ENCODE results near the gene RASAL2. TPM values are rescaled to one million over a fixed set of nuclear protein-coding genes. Genes with fewer than 3 reads are reported as not detected.

The RASAL2 gene
- total and polyA plus RNA-seq, 2 of the 4 experiments (the other 2 are of a cell fraction) = 13.1 to 20.6 TPM

GRCh38 chr1:178263341-178263740, 169.4 kb downstream of the RASAL2 start:
- H2BK20ac ChIP-seq (ENCODE audit: low read depth, low read length) = no peak overlapping the region
- no peak overlapping the region for H3K23ac ChIP-seq (ENCODE audit: low read depth, low read length)
- H3K4me2 ChIP-seq (ENCODE audit: low read depth, low read length) = peak overlapping the region; percentile 8; the same call in 1 of the 2 replicates
- WGBS, 2 experiments (ENCODE audit: extremely low coverage in 2 of 2, insufficient read length in 1 of 2) = no CpG with 5 or more reads among the region's 2 CpGs
- peak; percentile 44 for DNase-seq
- BruUV-seq (replicated peaks) = no TSS peak
- H4K5ac ChIP-seq (ENCODE audit: low read depth, low read length) = no peak overlapping the region
- H3K36me3 ChIP-seq (ENCODE audit: control insufficient read depth, insufficient read depth, low read length) = no peaks in the 10 kb centered on the region
- no peak overlapping the region for H3K4me3 ChIP-seq (ENCODE audit: insufficient read depth, low read depth, low read length)
- H4K8ac ChIP-seq (ENCODE audit: low read depth in 2 of 2, low read length in 2 of 2) = no peak overlapping the region
- H2BK5ac ChIP-seq (ENCODE audit: low read depth, low read length, poor library complexity, severe bottlenecking) = no peak overlapping the region
- H2BK120ac ChIP-seq (ENCODE audit: low read depth, low read length) = no peak overlapping the region
- no peaks in the 10 kb centered on the region for H3K9me3 ChIP-seq (ENCODE audit: control insufficient read depth, insufficient read depth, low read length)
- peak; percentile 45 for ATAC-seq (ENCODE audit: low read depth)
- H2AK5ac ChIP-seq (ENCODE audit: low read depth, low read length) = no peak overlapping the region
- no peak overlapping the region for H4K91ac ChIP-seq (ENCODE audit: insufficient read depth, low read depth, low read length)
- peak overlapping the region; percentile 47; the same call in 1 of the 2 replicates for H3K27ac ChIP-seq (ENCODE audit: insufficient read depth, low read length)
- H3K4me1 ChIP-seq (ENCODE audit: control insufficient read depth, insufficient read depth, low read length) = peaks cover 8% of the 10 kb centered on the region
- dilution Hi-C loops (cut with HindIII; ENCODE audit: low sequenced_read_pairs, unreplicated experiment) (no loop called here), intact Hi-C loops (cut with micrococcal nuclease) (loop anchor here (5.0 kb wide), 1 partner anchor 166 kb away; no protein-coding TSS in a partner anchor), in situ Hi-C loops (cut with MboI; ENCODE audit: low sequenced_read_pairs) (no loop called here)
- H2AFZ ChIP-seq (replicated peaks; ENCODE audit: low read length, poor library complexity) = no peak overlapping the region
- no peak for TF ChIP-seq RAD21 (IDR thresholded peaks at IDR 0.05; ENCODE audit: low read length)
- TF ChIP-seq CEBPB (IDR thresholded peaks at IDR 0.05; ENCODE audit: low read depth, low read length) = no peak
- TF ChIP-seq MAFK (IDR thresholded peaks at IDR 0.05; ENCODE audit: low read depth, low read length) = no peak
- no peak for TF ChIP-seq FOS (IDR thresholded peaks at IDR 0.05; ENCODE audit: low read depth, low read length)
- TF ChIP-seq NFE2L2 (IDR thresholded peaks at IDR 0.05; ENCODE audit: low read depth, low read length) = no peak
- TF ChIP-seq POLR2A (IDR thresholded peaks at IDR 0.05; ENCODE audit: low read depth, low read length) = no peak
- peaks cover 8 to 24% of the 10 kb centered on the region in 2 experiments; a peak in 3 of 4 replicates for H3K79me1 ChIP-seq (ENCODE audit: low read depth in 1 of 2, low read length in 2 of 2)
- no peak overlapping the region for H3K4ac ChIP-seq (ENCODE audit: low read depth, low read length)
- no peak overlapping the region for H3K9ac ChIP-seq (ENCODE audit: low read depth, low read length)
- H3K9me1 ChIP-seq (ENCODE audit: insufficient read depth, low read length) = 0 out of 2 replicates have a peak, but pooled peaks cover 2% of the 10 kb centered on the region
- no peak overlapping the region; the same call in 2 of the 3 replicates for H2BK15ac ChIP-seq (ENCODE audit: low read depth, low read length)
- H3K27me3 ChIP-seq (ENCODE audit: control insufficient read depth, insufficient read depth, low read length) = no peaks in the 10 kb centered on the region
- H4K20me1 ChIP-seq (ENCODE audit: insufficient read depth, low read length) = no peaks in the 10 kb centered on the region
- no peak overlapping the region for H3K18ac ChIP-seq (ENCODE audit: low read depth, low read length)
- H3K56ac ChIP-seq (ENCODE audit: extremely low read depth, insufficient read depth, low read length) = no peak overlapping the region
- ChIA-PET CTCF (interaction anchor here (0.6 kb wide), 1 partner anchor 216 kb away, joined by 3 read pairs; no protein-coding TSS in a partner anchor), POLR2A (ENCODE audit: unreplicated experiment) (no interaction called here)
- H2AK9ac ChIP-seq (replicated peaks; ENCODE audit: low read depth, low read length, poor library complexity) = no peak overlapping the region
- 0 out of 2 replicates have a peak overlapping the region, but pooled peaks have one; percentile 6 for H3K14ac ChIP-seq (replicated peaks; ENCODE audit: low read depth, low read length)
